ENCODE data around the gene ANO3. TPM values are rescaled to one million over a fixed set of nuclear protein-coding genes. Genes with fewer than 3 reads are reported as not detected.

ANO3 gene
- total and polyA plus RNA-seq, 2 donors (not counting 3 experiments of a cell fraction or from before 2014, with no cell fraction given), result not detected

DNA sequence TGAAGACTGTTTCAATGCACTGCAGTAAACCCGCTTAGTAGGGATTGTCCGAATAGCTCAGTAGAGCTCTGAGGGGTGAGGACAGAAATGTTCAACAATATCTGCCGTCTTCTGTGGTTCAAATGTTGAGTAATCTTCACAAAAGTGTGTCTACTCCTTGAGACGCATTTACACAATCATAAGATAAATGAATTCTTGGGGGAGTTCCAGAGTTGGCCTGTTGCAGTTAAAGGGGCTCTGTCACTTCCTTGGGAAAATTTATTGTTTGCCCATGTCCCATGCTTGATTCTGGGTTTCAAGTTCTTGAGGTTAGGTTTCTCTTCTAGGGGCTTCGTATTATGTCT is 614 bp downstream of the ANO3 start:
- H3K27ac ChIP-seq (ENCODE audit: insufficient read depth, low read depth, low read length), result no peak overlapping the region
- POLR2A ChIA-PET, result no interaction called here
- FAIRE-seq, result no peak
- BruUV-seq (replicated peaks), result no TSS peak
- TF ChIP-seq MAX (IDR thresholded peaks at IDR 0.05; ENCODE audit: insufficient read depth, insufficient read length), result no peak
- no peak for TF ChIP-seq CTCF (IDR thresholded peaks at IDR 0.05; ENCODE audit: extremely low read depth in 1 of 2, insufficient read depth in 1 of 2, low read depth in 1 of 2, low read length in 2 of 2)
- no peak for TF ChIP-seq POLR2AphosphoS5 (IDR thresholded peaks at IDR 0.05; ENCODE audit: insufficient read depth, low read depth, low read length)
- TF ChIP-seq MYC (IDR thresholded peaks at IDR 0.05; ENCODE audit: low read depth, low read length), result no peak
- no peak for TF ChIP-seq JUN (IDR thresholded peaks at IDR 0.05; ENCODE audit: borderline replicate concordance, insufficient read depth, insufficient read length, low read depth)
- TF ChIP-seq FOS (IDR thresholded peaks at IDR 0.05; ENCODE audit: borderline replicate concordance, insufficient read depth, low read length), result no peak
- TF ChIP-seq EZH2 (IDR thresholded peaks at IDR 0.05; ENCODE audit: borderline replicate concordance, low read depth, low read length, severe bottlenecking), result no peak
- no peak for TF ChIP-seq GATA2 (IDR thresholded peaks at IDR 0.05; ENCODE audit: insufficient read depth, insufficient read length, low read depth, low read length)
- TF ChIP-seq POLR2A (IDR thresholded peaks at IDR 0.05; ENCODE audit: low read depth, low read length), result no peak
- no peaks in the 10 kb centered on the region for H4K20me1 ChIP-seq (replicated peaks; ENCODE audit: control insufficient read depth, extremely low read depth, insufficient read depth, low read length)
- H3K79me2 ChIP-seq (ENCODE audit: control insufficient read depth, insufficient read depth, low read length), result no peaks in the 10 kb centered on the region
- intact Hi-C loops (cut with micrococcal nuclease) (loop anchor here (1.0 kb wide), 1 partner anchor 826 kb away; no protein-coding TSS in a partner anchor), dilution Hi-C loops (cut with MboI; ENCODE audit: extremely low pct_ligation_motif_present, low sequenced_read_pairs) (no loop called here)
- no peak overlapping the region for H3K4me2 ChIP-seq (ENCODE audit: insufficient read depth, low read length)
- no peak overlapping the region for H2AFZ ChIP-seq (ENCODE audit: low read depth, low read length)
- DNase-seq (ENCODE audit: low read depth, low spot score), result no peak
- no peaks in the 10 kb centered on the region for H3K4me1 ChIP-seq (ENCODE audit: control insufficient read depth, extremely low read depth, insufficient read depth, low read length)
- no peaks in the 10 kb centered on the region for H3K9me1 ChIP-seq (replicated peaks; ENCODE audit: control insufficient read depth, extremely low read depth, insufficient read depth, low read length)
- H3K4me3 ChIP-seq (replicated peaks in 1 of 3; ENCODE audit: insufficient read depth in 1 of 3, low read depth in 1 of 3, low read length in 3 of 3), result no peak overlapping the region
- CTCF ChIA-PET, result no interaction called here
- no peak overlapping the region for H3K9ac ChIP-seq (replicated peaks; ENCODE audit: extremely low read depth, insufficient read depth, low read length)
- H3K36me3 ChIP-seq (ENCODE audit: control insufficient read depth in 2 of 2, extremely low read depth in 1 of 2, insufficient read depth in 2 of 2, low read length in 2 of 2), result no peaks in the 10 kb centered on the region
- no peaks in the 10 kb centered on the region for H3K9me3 ChIP-seq (replicated peaks; ENCODE audit: control insufficient read depth, insufficient read depth, low read length)
- H3K27me3 ChIP-seq (ENCODE audit: control insufficient read depth in 2 of 2, insufficient read depth in 2 of 2, low read length in 2 of 2), result peaks cover 6 to 16% of the 10 kb centered on the region in 2 experiments

Measured in endothelial cell of umbilical vein (primary cell).